IPS-15b (cell line): ENCODE results near the gene MEGF9.

Source experiments
- H3K27me3 ChIP-seq: one replicate; pipeline ENCODE4 v1.6.1; 2013; ENCODE audit warnings: low read length; ENCODE audit not compliant: control insufficient read depth, insufficient read depth
- H3K36me3 ChIP-seq: one replicate; pipeline ENCODE4 v1.6.1; 2013; ENCODE audit warnings: low read length; ENCODE audit not compliant: control insufficient read depth, insufficient read depth
- H3K4me1 ChIP-seq: one replicate; pipeline ENCODE4 v1.6.1; 2013; ENCODE audit warnings: mild to moderate bottlenecking, low read length; ENCODE audit not compliant: control insufficient read depth, insufficient read depth
- H3K4me3 ChIP-seq: one replicate; pipeline ENCODE4 v1.5.1; 2013; ENCODE audit warnings: low read depth, low read length
- H3K9ac ChIP-seq: one replicate; pipeline ENCODE4 v1.6.1; 2013; ENCODE audit warnings: low read depth, mild to moderate bottlenecking, low read length
- H3K9me3 ChIP-seq: one replicate; pipeline ENCODE4 v1.6.1; 2013; ENCODE audit warnings: mild to moderate bottlenecking, low read length; ENCODE audit not compliant: control insufficient read depth, insufficient read depth

The MEGF9 gene

DNA sequence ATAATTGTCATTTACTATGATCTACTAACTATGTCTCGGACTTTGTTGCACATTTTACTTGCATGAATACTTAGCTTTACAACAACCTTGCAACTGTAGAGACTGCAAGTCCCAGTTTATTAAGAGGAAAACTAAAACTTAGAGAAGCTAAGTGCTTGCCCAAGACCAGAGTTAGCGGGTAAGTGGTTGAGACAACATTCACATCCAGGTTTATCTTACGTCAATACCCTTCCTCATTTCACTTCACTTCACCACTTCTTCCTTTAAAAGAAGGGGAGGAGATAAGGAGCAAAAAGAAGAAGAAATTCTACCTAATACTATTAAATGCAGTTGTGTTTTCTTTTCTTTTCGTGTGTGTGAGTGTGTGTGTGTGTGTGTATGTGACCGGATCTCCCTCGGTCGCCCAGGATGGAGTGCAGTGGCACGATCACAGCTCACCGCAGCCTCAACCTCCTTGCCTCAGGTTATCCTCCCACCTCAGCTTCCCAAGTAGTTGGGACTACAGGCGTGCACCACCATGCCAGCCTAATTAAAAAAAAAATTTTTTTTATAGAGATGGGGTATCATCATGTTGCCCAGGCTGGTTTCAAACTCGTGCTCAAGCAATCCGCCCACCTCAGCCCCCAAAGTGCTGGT, 37.4 kb downstream of the MEGF9 start:
- Histone ChIP-seq H3K4me1 (no peaks in the 10 kb centered on the region), H3K36me3 (no peaks in the 10 kb centered on the region), H3K9me3 (no peaks in the 10 kb centered on the region), H3K4me3 (no peak overlapping the region), H3K9ac (no peak overlapping the region), H3K27me3 (no peaks in the 10 kb centered on the region)

GRCh38 chr9:120668399-120668798, 45.9 kb downstream of the MEGF9 start:
- Histone ChIP-seq H3K9ac (no peak overlapping the region), H3K36me3 (no peaks in the 10 kb centered on the region), H3K4me1 (no peaks in the 10 kb centered on the region), H3K27me3 (peaks cover 2% of the 10 kb centered on the region), H3K4me3 (no peak overlapping the region), H3K9me3 (no peaks in the 10 kb centered on the region)

DNA sequence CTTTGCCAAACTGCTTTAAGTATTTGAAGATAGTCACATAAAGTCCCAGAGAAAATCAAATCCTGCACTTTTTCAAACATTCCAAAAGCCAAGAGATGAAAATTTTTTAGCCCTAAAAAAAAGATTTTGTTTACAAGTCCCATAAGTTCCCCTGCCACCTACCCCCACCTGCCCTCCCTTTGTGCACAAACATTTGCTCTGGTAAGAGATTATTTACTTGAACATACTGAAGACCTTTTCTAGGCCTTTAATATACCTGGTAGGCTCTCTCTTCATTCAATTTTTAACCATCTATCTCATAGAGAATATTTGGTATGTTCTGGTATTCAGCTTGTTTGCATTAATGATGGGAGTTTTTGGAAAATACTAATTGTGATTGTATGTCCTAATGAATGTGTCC, 50.3 kb downstream of the MEGF9 start:
- H3K4me3 ChIP-seq: no peak overlapping the region
- H3K36me3 ChIP-seq: no peaks in the 10 kb centered on the region
- H3K4me1 ChIP-seq: no peaks in the 10 kb centered on the region
- H3K27me3 ChIP-seq: no peaks in the 10 kb centered on the region
- H3K9me3 ChIP-seq: no peaks in the 10 kb centered on the region
- H3K9ac ChIP-seq: no peak overlapping the region

DNA sequence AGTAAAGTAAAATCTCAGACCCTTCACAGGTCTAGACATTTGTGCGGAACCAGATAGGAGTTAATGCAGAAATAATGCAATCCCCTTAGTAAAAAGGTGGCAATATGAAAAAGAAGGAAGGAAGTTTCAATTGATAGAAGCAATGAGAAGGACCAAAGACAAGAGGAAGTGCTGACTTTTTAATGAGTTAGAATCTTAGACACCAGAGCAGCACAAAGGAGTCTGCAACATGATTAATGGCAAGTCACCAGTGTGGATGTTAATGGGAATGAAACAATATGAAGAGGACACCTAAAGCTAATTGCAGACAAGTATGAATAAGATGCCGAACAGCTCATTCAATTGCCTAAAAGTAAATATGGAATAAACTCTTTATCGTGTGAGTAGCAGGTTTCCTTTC, 50.9 kb downstream of the MEGF9 start:
- Histone ChIP-seq H3K9me3 (no peaks in the 10 kb centered on the region), H3K36me3 (no peaks in the 10 kb centered on the region), H3K4me1 (no peaks in the 10 kb centered on the region), H3K27me3 (no peaks in the 10 kb centered on the region), H3K4me3 (no peak overlapping the region), H3K9ac (no peak overlapping the region)

GRCh38 chr9:120662513-120662912, 51.8 kb downstream of the MEGF9 start:
- H3K4me1 ChIP-seq: no peaks in the 10 kb centered on the region
- no peaks in the 10 kb centered on the region for H3K9me3 ChIP-seq
- no peaks in the 10 kb centered on the region for H3K27me3 ChIP-seq
- H3K9ac ChIP-seq: no peak overlapping the region
- no peaks in the 10 kb centered on the region for H3K36me3 ChIP-seq
- H3K4me3 ChIP-seq: no peak overlapping the region

- Histone ChIP-seq H3K4me1 (no peaks in the 10 kb centered on the region), H3K27me3 (no peaks in the 10 kb centered on the region), H3K4me3 (no peak overlapping the region), H3K9ac (no peak overlapping the region), H3K36me3 (no peaks in the 10 kb centered on the region), H3K9me3 (no peaks in the 10 kb centered on the region)
Observed at GRCh38 chr9:120659676-120660075, 54.6 kb downstream of the MEGF9 start.

DNA sequence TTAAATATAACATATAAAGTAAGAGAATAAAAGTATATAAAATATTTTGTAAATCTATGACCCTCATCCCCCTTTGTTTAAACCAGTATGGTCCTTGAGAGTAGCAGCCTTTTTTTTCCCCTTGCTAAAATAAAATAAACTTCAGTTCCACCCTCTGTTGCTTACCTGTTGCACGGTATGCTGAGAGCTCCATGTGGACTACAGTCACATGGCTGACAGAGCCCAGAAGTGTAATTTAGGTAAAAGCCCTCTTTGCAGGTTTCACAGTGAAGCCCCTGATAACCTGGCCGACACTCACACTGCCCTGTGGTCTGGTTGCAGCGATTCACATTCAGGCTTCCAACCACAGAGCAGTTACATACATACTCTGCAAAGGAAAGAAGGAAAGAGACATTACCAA, 55.1 kb downstream of the MEGF9 start:
- Histone ChIP-seq H3K9me3 (no peaks in the 10 kb centered on the region), H3K36me3 (no peaks in the 10 kb centered on the region), H3K4me3 (no peak overlapping the region), H3K27me3 (no peaks in the 10 kb centered on the region), H3K9ac (no peak overlapping the region), H3K4me1 (no peaks in the 10 kb centered on the region)

- Histone ChIP-seq H3K27me3 (no peaks in the 10 kb centered on the region), H3K4me3 (no peak overlapping the region), H3K36me3 (no peaks in the 10 kb centered on the region), H3K9ac (no peak overlapping the region), H3K9me3 (no peaks in the 10 kb centered on the region), H3K4me1 (no peaks in the 10 kb centered on the region)
Observed at GRCh38 chr9:120655005-120655622, 59.2 kb downstream of the MEGF9 start.

DNA sequence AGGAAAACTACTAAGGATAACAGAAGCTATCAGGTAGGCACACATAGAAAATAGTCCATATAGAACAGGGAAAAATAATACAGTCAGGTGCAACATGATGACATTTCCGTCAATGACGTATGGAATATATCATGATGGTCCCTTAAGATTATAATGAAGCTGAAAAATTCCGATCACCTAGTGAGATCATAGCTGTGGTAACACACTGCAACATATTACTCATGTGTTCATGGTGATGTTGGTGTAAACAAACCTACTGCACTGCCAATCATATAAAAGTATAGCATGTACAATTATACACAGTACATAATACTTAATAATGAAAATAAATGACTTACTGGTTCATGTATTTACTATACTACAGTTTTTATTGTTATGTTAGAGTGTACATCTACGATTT, 60.0 kb downstream of the MEGF9 start:
- Histone ChIP-seq H3K36me3 (no peaks in the 10 kb centered on the region), H3K9me3 (no peaks in the 10 kb centered on the region), H3K27me3 (no peaks in the 10 kb centered on the region), H3K4me1 (no peaks in the 10 kb centered on the region), H3K4me3 (no peak overlapping the region), H3K9ac (no peak overlapping the region)

GRCh38 chr9:120653762-120654161, 60.5 kb downstream of the MEGF9 start:
- Histone ChIP-seq H3K27me3 (no peaks in the 10 kb centered on the region), H3K36me3 (no peaks in the 10 kb centered on the region), H3K4me1 (no peaks in the 10 kb centered on the region), H3K9me3 (no peaks in the 10 kb centered on the region), H3K9ac (no peak overlapping the region), H3K4me3 (no peak overlapping the region)

DNA sequence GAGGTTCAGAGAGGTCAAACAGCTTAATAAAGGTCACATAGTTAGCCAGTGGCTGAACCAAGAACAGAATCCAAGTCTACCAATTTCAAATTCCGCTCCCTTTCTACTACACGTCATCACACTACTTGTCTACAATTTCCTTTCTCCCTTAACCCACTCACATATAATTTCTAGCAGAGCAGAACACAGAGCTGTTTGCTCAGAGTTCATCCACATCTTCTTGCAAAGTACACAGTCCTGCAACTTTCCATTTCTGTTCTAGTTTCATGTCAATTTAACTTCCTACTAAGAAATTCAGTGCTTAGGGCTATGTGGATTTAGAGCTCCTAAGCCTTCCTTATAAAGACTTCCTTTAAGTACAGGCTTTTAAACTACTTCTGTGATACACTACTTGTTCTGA, 61.3 kb downstream of the MEGF9 start:
- Histone ChIP-seq H3K9me3 (no peaks in the 10 kb centered on the region), H3K9ac (no peak overlapping the region), H3K4me1 (no peaks in the 10 kb centered on the region), H3K36me3 (no peaks in the 10 kb centered on the region), H3K27me3 (no peaks in the 10 kb centered on the region), H3K4me3 (no peak overlapping the region)

- no peak overlapping the region for H3K9ac ChIP-seq
- H3K9me3 ChIP-seq: no peaks in the 10 kb centered on the region
- no peaks in the 10 kb centered on the region for H3K4me1 ChIP-seq
- H3K4me3 ChIP-seq: no peak overlapping the region
- no peaks in the 10 kb centered on the region for H3K27me3 ChIP-seq
- H3K36me3 ChIP-seq: no peaks in the 10 kb centered on the region
Observed at GRCh38 chr9:120650352-120650751, 63.9 kb downstream of the MEGF9 start.
